ENCODE results near the gene SDK1.

The SDK1 gene

DNA sequence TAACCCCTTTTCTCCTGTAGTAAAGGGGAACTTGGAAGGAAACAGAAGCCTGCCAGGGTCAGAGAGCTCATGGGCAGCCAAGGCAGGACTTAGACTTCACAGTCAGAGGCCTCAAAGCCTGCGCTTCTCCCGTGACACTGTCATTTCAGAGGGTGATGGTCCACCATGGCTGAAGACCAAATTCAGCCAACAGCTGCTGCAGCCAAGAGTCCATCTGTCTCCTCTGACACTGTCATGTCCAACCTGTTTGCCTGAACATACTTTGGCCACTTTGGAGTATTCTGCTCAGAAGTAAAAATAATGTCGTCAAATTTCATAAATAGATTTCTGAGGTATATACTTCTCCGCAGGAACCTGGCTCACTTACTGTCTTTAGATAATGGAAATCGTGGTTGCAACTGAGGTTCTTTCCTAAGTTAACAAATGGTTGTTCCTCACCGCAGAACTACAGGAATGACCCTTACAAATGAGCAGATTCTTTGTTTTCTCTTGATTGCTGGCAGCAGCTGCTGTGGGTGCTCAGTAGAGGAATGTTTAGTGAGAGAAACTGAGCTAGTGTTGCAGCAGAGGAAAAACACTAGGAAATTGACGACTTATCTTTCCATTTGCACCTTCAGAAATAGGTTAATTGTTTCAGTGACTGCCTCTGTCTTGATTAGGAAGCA is 626.5 kb downstream of the SDK1 start:
- H3K9me2 ChIP-seq (replicated peaks; ENCODE audit: control insufficient read depth, low read length): no peaks in the 10 kb centered on the region
- H3K4me2 ChIP-seq (ENCODE audit: low read length): no peak overlapping the region
- no peaks in the 10 kb centered on the region for H3K9me3 ChIP-seq (ENCODE audit: control insufficient read depth, insufficient read depth, low read length)
- H3K27me3 ChIP-seq (ENCODE audit: control insufficient read depth, low read length): no peaks in the 10 kb centered on the region
- H3K79me2 ChIP-seq (ENCODE audit: control insufficient read depth, low read length): no peaks in the 10 kb centered on the region
- H3F3A ChIP-seq (ENCODE audit: control insufficient read depth, insufficient read depth): no peaks in the 10 kb centered on the region
- no peak overlapping the region for H3K4me3 ChIP-seq (ENCODE audit: low read length)
- no peaks in the 10 kb centered on the region for H3K4me1 ChIP-seq (ENCODE audit: control insufficient read depth, low read length)
- no peak overlapping the region for H3K27ac ChIP-seq (ENCODE audit: low read depth, low read length)
- H3K36me3 ChIP-seq (ENCODE audit: control insufficient read depth, low read length): no peaks in the 10 kb centered on the region
- TF ChIP-seq EZH2phosphoT487 (IDR thresholded peaks at IDR 0.05; ENCODE audit: borderline replicate concordance, low read length): no peak
- TF ChIP-seq, protein P1, sequence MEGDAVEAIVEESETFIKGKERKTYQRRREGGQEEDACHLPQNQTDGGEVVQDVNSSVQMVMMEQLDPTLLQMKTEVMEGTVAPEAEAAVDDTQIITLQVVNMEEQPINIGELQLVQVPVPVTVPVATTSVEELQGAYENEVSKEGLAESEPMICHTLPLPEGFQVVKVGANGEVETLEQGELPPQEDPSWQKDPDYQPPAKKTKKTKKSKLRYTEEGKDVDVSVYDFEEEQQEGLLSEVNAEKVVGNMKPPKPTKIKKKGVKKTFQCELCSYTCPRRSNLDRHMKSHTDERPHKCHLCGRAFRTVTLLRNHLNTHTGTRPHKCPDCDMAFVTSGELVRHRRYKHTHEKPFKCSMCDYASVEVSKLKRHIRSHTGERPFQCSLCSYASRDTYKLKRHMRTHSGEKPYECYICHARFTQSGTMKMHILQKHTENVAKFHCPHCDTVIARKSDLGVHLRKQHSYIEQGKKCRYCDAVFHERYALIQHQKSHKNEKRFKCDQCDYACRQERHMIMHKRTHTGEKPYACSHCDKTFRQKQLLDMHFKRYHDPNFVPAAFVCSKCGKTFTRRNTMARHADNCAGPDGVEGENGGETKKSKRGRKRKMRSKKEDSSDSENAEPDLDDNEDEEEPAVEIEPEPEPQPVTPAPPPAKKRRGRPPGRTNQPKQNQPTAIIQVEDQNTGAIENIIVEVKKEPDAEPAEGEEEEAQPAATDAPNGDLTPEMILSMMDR (IDR thresholded peaks at IDR 0.05; ENCODE audit: low read depth, low read length, poor library complexity, severe bottlenecking): no peak
- H4K20me1 ChIP-seq (ENCODE audit: control insufficient read depth, insufficient read depth, low read depth, low read length): no peaks in the 10 kb centered on the region

DNA sequence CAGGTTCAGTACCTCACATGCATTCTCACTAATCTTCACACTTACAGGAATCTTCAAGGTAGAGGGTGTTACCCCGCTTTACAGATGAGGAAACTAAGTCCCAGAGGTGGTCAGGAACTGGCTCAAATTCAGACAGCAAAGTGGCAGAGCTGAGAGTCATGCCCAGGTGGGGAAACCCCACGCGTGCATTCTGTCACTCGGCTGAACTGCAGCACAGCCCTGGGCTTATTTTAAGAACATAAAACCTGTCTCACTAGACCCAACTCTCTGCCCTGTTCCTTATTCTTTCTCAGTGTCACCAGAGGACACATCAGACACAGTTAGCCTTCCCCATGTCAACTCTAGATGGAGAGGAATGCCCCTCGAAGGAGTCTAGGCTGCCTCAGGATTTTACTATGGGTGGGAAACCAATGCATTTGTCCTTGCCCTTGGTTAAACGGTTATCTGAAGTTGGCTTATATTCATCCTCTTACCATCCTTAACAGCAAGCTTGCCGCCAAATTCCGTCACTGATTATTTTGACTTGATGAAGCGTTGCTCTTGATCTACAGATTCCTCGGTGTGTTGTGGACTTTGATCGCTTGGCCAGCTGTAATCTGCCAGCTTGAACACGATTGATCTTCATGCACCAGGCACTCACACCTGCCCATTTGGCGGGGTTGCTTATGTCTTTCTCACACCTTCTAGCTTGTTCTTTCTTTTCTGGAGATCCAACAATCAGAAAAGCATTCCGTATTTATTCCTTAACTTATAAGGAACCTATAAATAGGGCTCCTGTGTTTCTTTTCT is 627.9 kb downstream of the SDK1 start:
- no peak for TF ChIP-seq EZH2phosphoT487 (IDR thresholded peaks at IDR 0.05; ENCODE audit: borderline replicate concordance, low read length)
- TF ChIP-seq, protein P1 (IDR thresholded peaks at IDR 0.05; ENCODE audit: low read depth, low read length, poor library complexity, severe bottlenecking): no peak
- Histone ChIP-seq H3F3A (ENCODE audit: control insufficient read depth, insufficient read depth) (no peaks in the 10 kb centered on the region), H3K4me3 (ENCODE audit: low read length) (no peak overlapping the region), H3K27me3 (ENCODE audit: control insufficient read depth, low read length) (no peaks in the 10 kb centered on the region), H3K9me2 (replicated peaks; ENCODE audit: control insufficient read depth, low read length) (no peaks in the 10 kb centered on the region), H3K79me2 (ENCODE audit: control insufficient read depth, low read length) (no peaks in the 10 kb centered on the region), H3K36me3 (ENCODE audit: control insufficient read depth, low read length) (no peaks in the 10 kb centered on the region), H4K20me1 (ENCODE audit: control insufficient read depth, insufficient read depth, low read depth, low read length) (no peaks in the 10 kb centered on the region), H3K4me1 (ENCODE audit: control insufficient read depth, low read length) (no peaks in the 10 kb centered on the region), H3K9me3 (ENCODE audit: control insufficient read depth, insufficient read depth, low read length) (no peaks in the 10 kb centered on the region), H3K27ac (ENCODE audit: low read depth, low read length) (no peak overlapping the region), H3K4me2 (ENCODE audit: low read length) (no peak overlapping the region)

DNA sequence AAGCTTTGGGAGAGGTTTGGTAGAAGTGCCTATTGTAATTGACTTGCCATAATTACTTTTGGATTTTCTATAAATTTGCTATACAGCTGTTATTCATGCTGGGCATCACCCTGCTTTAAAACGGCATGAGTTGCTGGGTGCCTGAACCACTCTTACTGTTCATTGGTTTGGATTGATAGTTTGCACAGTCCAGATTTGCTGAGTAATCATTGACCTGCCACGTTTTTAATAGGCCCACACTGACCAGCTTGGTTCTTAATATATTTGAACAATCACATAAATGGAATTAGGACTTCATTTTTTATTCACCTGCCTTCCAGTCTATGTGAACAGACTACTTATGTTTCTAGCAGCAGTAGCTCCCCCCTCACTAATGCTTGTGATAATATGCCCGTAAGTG is 630.8 kb downstream of the SDK1 start:
- TF ChIP-seq EZH2phosphoT487 (IDR thresholded peaks at IDR 0.05; ENCODE audit: borderline replicate concordance, low read length): no peak
- TF ChIP-seq, protein P1 (IDR thresholded peaks at IDR 0.05; ENCODE audit: low read depth, low read length, poor library complexity, severe bottlenecking): no peak

More for the DNA sequence above, 630.8 kb downstream of the SDK1 start:
- no peaks in the 10 kb centered on the region for H3K9me3 ChIP-seq (ENCODE audit: control insufficient read depth, insufficient read depth, low read length)
- no peaks in the 10 kb centered on the region for H3K79me2 ChIP-seq (ENCODE audit: control insufficient read depth, low read length)
- no peak overlapping the region for H3K4me2 ChIP-seq (ENCODE audit: low read length)
- no peaks in the 10 kb centered on the region for H4K20me1 ChIP-seq (ENCODE audit: control insufficient read depth, insufficient read depth, low read depth, low read length)
- H3K9me2 ChIP-seq (replicated peaks; ENCODE audit: control insufficient read depth, low read length): no peaks in the 10 kb centered on the region
- no peak overlapping the region for H3K4me3 ChIP-seq (ENCODE audit: low read length)
- no peaks in the 10 kb centered on the region for H3K36me3 ChIP-seq (ENCODE audit: control insufficient read depth, low read length)
- no peaks in the 10 kb centered on the region for H3K4me1 ChIP-seq (ENCODE audit: control insufficient read depth, low read length)
- no peaks in the 10 kb centered on the region for H3K27me3 ChIP-seq (ENCODE audit: control insufficient read depth, low read length)
- H3F3A ChIP-seq (ENCODE audit: control insufficient read depth, insufficient read depth): no peaks in the 10 kb centered on the region
- H3K27ac ChIP-seq (ENCODE audit: low read depth, low read length): no peak overlapping the region

Data from DOHH2 (cell line).